Activated naive CD4-positive, alpha-beta T cell treated with Interleukin-2 at 50 U/mL for 16 hours (primary cell): ENCODE results near the gene PARVG.

Experiments
- DNase-seq: peaks from one replicate; pipeline ENCODE4 v3.0.0-alpha.2; 2020

PARVG gene, protein sequence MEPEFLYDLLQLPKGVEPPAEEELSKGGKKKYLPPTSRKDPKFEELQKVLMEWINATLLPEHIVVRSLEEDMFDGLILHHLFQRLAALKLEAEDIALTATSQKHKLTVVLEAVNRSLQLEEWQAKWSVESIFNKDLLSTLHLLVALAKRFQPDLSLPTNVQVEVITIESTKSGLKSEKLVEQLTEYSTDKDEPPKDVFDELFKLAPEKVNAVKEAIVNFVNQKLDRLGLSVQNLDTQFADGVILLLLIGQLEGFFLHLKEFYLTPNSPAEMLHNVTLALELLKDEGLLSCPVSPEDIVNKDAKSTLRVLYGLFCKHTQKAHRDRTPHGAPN

DNA sequence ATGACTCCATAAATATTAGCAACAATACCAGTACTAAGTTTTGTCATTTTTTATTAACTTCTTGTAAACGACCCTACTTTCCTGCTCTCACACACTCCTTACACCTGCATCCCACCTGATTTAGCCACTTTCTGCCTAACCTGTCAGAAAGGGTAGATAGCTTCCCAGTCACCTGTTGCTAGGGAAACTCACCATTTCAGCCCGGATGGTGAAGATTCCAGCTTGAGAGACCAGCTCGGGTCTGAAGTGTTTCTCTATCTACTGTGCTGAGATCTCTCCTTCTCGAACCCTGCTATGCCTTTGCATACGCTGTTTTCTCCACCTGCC, at the start of gene PARVG:
PARVG (plus strand) TSS at position 220 of the 327 bp plus-strand sequence. CDS start 2,405 bp downstream, outside the sequence.
- DNase-seq = peak; percentile 33

DNA sequence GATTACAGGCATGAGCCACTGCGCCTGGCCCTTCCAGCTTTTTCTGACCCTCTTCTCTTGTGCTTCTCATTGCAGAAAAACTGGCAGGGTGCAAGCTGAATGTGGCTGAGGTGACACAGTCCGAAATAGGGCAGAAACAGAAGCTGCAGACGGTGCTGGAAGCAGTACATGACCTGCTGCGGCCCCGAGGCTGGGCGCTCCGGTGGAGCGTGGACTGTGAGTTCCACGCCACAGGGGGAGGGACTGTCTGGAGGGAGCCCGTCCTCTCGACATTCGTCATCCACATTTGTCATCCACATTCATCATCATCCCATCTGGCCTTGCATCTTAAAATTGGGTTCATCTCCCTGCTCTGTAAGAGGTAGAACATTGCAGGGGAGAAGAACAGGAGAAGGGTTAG, 49.3 kb upstream of the PARVG start:
- no peak for DNase-seq

DNA sequence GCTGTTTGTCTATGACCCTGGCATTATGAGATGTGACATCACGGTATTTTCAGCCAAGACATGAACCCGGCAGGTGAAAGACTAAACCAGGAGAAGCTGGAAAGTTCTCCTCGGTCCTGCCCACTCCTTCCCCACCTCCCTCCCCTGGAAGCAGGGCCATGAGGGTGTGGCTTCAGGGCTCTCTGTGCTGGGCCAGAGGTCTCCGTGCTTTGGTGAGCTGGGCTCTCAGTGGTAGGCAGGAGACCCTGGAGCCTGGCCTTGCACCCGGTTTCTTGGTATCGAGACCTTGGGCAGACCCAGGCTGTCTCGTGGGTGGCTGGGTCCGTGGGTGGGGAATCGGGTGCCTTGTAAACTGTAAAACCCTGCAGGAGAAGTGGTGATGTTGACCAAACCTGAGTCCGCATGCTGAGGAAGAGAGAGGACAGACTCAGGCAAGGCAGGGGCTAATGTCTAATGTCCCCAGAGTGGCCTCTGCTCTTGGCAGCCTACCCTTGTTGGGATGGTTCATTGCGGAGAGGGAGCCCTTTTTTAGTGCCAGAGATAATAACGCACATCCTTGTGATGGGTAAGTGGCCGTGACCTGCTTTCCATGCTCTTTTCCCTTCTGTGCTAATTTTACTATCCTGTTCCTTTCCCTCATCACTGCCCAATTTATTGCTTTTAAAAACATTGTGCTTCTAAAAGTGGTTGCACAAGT, 48.6 kb upstream of the PARVG start:
- DNase-seq = no peak

DNA sequence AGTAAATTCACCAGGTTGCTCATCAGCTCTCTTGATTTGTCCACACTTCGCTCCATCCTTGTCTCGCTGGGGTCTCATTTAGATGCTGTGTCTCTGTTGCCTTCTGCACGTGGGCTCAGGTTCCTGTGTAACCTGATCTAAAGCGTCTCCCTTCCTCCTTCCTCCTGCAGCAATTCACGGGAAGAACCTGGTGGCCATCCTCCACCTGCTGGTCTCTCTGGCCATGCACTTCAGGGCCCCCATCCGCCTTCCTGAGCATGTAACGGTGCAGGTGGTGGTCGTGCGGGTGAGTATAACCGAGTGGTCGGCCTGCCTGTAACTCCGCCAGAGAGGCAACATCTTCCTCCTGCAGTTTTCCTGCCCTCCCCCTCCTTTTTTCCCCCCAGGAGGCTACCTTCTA, 48.0 kb upstream of the PARVG start:
- DNase-seq = no peak

DNA sequence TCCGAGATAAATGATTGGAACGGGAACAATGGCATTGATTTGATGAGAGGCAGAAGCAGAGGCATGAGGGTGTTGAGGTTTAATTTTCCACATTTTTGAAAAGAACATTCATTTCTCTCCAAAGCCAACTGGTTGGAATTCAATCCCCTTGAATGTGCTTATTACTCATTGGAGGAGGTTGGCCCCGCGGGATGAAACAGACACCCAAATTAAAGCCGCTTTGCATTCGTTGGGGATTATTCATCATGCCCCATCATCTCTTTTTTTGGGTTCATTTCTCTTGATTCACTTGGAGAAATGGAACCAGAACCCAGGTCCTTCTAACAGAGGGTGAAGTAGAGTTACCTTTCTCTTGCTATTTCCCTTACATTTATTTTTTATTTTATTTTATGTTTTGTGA, 47.6 kb upstream of the PARVG start:
- no peak for DNase-seq

DNA sequence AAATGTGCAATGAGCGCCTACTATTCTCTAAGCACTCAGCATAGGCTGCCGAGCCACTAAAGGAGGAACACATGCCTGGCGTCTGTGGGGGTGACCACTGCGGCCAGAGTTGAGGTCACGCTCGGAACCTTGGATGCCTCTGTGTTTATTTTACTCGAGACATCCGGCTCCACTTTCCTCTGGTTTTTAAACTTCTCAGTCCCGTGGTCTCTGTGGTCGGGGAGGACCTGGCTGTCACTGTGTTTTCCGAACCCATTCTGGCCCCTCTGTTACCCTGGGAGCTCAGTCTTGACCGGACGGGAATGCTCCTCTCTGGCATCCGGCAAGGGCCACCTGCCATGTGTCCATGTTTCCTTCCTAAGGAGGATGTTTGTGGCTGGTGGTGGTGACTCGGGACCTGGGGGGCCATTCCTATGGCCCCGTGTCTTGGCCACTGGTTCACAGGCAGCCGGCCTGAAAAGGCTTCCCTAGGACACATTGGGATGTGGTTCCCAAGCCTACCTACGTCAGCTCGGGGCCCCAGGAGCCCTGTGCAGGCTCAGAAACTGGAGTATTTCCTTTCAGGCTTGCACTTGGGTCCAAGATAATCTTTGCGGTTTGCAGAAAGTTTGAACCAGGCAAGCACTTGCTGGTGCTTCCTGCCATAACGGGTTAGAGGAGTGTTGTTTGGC, 46.7 kb upstream of the PARVG start:
- DNase-seq = no peak

DNA sequence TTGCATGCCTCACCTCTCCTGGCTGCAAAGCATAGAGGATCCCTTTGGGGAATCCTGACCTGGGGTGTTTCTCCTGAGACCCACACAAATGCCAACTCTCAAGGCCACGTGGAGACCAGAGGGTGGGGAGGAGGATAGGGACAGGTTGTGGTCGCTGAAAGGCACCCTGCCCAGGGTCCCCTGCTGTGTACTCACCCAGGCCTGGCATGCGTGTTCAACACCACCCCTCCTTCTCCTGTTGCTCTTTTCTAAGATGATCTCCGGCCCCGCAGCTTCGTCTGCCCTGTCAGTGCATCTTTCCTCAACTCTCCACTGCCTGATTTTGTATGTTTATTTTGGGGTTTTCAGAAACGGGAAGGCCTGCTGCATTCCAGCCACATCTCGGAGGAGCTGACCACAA, 44.6 kb upstream of the PARVG start:
- no peak for DNase-seq

DNA sequence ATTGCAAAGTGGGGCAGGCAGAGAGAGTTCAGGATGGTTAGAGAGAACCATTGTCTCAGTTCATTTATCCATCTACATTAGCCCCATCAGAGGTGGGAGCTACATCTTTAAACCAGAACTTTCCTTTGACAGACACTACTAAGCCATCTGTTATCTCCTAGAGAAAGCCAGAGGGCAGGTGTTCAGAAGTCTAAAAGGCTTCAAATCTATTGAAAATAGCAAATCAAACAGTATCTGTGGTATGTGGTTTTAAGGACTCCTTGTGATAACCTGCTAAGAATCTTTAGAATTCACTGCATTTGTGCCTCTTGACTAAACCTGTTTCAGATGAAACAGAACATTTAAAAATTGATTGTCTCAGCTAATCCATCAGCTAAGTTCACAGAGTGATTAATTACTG, 43.9 kb upstream of the PARVG start:
- no peak for DNase-seq

DNA sequence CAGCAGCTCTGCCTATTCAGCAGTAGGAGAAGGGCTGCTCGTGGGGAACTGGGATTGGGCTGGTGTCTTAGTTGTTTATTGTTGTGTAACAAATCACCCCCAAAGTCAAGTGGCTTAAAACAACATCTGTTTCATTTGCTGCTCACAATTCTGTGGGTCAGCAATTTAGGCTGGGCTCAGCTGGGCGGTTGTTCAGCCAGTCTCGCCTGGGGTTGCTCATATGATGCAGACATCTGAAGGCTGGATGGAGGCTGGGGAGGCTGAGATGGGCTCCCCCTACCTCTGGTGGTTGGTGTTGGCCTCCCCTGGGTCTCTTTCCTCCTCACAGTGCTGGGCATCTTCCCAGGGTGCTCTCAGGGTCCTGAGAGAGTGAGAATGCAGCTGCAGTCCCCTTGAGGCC, 43.3 kb upstream of the PARVG start:
- DNase-seq = no peak

DNA sequence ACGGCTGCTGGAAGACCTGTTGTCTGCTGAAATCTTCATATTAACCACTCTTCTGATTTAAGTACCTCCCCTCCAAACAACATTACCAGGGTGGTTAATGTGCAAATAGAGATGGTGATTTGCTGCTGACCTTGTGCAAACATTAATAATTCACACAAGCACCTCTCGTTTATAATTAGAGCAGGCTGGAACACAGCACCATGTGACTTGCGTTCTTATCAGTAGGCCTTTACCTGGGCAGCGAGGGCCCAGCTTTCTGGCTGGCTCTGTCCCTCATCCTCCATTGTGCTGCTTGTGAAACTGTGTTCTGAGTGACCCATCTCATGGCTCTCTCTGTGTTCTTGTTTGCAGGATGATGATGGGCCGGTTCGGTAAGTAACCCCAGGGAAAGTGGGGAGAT, 41.0 kb upstream of the PARVG start:
- DNase-seq = no peak

DNA sequence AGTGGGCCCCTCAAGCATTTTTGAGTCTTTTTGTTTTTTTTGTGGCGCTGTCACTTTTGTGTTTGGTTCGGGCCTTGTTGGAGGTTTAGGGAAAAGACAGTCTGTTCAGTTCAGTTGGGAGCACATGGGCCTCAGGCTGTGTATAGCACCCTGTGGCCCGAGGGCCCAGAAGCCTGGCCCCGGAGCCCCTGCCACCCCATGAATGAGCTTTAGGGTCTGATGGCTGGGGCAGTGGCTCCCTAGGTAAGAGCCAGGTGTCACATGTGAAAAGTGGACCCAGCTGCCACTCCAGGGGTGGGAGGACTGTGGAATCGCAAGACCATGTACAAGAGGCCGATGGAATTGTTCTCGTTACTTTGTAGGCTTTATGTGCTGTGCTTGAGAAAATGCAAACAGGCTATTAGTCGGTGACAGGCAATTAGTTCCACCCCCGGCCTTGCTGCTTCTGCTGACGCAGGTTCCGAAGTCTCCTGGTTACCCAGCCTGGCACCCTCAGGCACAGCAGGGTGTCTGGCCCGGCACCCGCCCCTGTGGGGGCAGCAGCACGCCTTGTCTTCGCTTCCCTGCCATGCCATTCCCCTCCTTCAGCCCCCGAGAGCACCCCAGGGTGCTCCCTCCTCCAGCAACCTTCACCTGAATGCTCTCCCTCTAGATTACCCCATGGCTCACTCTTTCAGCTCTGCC, 38.2 kb upstream of the PARVG start:
- no peak for DNase-seq

DNA sequence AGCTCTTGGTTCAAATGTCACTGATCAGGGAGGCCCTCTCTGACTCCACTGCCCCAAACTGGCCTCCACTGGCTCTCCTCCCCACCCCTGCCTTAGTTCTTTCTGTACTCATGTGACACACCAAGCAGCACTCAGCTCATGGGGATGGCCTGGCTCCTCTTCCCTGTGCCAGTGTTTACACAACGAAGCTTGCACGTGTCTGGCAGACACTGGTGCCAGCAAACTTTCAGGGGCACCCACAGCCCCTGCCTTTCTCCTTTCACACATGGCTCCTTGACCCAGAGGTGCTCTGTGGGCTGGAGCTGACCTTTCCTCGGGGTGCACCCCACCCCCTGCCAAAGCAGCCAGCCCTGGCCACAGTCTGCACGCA, 37.6 kb upstream of the PARVG start:
- DNase-seq = no peak

DNA sequence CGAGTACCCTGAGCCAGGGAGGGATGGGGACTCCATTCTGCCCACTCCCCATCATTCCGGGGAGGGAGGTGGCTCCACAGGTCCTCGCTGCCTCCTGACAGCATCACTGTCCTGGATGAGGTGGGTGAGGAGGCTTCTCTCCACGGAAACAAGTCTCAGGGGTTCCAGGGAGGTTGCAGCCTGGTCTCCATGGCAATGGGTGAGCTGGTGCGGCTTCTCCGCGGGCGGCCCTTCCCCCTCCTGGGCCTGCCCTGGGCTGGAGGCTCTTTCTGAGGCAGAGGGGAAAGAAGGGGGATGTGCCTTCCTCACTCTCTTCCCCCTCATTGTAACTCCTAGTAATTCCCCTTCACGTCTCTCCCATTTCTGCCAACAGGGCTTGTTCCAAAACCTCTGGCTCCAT, 37.1 kb upstream of the PARVG start:
- DNase-seq = no peak

DNA sequence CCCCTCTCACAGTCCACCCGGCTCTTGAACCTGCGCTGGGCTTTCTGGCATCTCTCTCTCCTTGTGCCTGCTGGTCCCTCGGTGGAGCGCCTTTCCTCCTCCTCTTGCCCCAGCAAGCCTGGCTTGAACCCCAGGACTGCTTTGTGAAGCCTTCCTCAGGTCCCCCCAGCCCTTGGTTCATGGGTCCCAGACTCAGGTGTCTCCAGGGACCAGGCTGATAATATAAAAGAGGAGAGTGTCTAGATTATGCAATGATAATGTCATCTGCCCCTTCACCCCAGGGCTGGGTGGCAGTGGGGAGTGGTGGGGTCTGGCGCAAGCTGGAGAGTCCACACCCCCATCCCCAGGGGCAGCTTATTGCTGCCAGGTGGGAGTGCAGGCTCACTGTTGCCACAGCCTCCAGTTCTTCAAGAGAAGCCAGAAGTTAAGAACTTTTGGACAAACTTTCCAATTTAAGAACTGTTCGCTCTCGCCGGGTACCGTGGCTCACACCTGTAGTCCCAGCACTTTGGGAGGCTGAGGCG, 36.6 kb upstream of the PARVG start:
- no peak for DNase-seq

DNA sequence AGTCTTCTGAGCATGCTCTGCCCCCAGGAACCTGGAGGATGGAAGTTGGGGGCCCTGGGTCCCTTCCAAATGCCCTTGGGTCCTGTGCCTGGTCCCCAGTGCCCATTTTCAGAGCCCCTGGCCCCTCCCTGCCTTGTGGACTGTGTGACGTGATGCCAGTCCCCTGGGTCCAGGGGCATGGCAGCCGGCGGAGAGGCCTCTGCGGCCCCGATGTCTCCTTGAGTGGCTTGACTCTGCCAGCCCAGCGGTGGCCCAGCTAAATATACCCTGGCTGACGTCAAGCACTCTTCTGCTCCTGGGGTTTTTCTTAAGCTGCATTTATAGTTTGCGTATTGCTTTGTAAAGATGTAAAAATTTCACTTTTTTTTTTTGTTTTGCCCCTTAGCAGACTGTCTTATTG, 35.2 kb upstream of the PARVG start:
- no peak for DNase-seq

DNA sequence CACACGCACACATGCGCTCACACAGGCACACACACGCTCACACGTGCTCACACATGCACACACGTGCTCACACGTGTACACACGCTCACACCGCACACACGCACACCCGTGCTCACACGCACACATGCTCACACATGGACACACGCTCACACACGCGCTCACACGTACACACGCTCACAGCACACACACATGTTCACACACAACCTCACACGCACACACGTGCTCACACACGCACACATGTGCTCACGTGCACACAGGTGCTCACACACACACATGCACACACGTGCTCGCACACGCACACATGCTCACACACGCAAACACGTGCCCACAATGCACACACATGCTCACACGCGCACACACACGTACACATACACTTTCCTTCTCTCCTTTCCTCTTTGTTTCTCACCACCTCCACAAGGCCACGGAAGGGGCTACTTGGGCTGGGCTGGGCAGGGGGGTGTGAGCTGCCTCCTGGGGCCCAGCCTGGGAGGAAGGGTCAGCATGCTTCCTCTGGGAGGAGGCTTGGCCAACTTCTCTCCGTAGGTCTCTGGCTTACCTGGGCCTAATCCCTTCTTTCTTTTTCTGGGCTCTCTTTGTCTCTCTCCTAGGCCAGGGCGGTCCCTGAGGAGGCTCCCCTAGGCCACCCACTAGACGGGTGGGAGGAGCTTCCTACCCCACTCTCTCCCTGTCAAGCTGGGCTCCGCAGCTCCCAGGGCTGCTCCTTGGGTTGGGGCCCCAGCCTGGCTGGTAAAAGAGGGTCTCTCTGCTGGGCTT, 34.5 kb upstream of the PARVG start:
- no peak for DNase-seq

DNA sequence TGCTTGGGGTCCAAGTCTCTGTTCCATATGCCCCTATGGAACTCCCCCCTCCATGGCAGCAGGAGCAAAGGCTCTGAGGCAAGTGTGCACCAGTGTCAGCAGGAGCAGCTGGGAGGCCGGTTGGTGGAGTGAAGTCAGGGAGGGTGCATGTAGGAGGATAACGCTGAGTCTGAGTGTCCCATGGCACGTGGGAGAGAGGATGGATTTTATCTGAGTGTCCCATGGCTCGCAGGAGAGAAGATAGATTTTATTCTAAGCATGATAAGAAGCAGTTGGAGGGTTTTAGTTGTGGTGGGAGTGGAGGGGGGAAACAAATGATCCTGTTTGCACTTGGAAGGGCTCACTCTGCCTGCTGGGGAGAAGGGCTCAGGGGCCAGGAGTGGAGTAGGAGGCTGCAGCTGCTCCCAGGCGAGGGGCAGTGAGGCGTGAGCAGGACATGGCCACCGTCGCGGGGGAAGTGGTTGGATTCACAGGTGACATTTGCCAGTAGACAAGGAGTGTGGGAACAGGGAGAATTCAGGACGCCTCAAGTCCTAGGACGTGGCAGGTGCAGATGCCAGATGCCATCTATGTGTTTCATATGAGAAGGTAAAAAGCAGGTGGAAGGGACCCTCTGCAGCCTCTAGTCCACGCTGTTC, 33.6 kb upstream of the PARVG start:
- DNase-seq = no peak

DNA sequence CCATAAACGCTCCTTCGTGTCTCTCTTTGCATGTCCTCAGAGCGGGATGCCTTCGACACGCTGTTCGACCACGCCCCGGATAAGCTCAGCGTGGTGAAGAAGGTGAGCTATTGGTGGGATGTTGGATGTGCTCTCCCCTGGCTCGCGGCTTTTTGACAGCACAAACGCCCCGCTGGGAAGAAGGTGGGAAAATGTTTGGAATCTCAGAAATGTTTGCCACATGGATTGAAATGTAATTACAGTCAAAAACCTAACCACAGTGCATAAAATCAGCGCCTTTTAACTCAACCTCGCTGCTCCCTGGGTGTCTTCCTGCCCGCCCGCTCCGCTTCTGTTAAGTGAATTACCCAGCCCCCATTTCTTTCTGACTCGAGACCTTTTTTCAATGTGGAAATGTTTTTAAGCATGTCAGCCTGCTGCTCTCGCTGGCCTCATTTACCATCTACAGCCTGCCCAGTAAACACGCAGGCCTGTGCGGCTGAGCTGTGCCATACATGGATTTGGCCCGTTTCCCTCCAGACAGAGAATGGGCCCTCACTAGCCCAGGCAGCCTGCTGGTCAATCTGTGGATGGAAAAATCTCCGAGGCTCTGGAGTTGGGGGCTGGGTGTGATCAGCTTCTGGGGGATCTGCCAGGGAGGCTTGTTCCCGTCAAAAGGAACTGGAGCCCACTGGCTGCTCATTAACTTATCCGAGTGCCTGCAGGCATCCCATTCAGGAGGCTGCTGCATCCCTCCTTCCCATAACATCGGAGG, 32.7 kb upstream of the PARVG start:
- DNase-seq = no peak

DNA sequence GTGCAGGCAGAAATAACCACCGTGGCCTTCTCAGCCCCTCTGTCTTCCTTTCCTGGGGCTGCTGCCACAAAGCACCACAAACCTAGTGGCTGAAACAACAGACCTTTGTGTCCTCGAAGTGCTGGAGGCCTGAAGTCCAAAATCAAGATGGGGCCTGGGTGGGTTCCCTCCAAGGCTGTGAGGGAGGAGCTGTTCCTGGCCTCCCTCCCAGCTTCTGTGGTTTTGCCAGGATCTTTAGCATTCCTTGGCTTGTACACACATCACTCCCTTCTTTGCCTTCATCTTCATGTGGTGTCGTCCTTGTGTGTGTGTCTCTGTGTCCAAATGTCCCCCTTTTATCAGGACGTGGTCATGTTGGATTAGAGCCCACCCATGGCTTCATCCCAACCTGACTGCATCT, 29.0 kb upstream of the PARVG start:
- no peak for DNase-seq

DNA sequence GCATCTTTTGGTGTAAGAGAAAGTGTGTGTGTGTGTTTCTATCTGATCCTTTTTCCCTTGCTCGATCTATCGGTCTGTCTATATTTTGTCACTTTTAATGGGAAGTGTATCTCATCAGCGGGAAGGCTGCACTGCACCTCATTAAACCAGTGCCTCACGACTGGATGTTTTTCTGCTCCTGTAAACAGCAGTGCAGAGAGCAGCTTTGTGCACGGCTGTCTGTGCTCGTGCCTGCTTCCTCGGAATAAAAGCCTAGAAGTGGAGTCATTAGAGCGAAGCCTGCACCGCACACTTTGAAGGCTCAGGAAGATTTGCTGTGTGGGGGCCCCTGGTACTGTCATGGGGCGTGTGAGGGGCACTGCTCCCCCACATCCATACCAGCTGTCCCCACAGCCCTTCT, 27.0 kb upstream of the PARVG start:
- DNase-seq = no peak

DNA sequence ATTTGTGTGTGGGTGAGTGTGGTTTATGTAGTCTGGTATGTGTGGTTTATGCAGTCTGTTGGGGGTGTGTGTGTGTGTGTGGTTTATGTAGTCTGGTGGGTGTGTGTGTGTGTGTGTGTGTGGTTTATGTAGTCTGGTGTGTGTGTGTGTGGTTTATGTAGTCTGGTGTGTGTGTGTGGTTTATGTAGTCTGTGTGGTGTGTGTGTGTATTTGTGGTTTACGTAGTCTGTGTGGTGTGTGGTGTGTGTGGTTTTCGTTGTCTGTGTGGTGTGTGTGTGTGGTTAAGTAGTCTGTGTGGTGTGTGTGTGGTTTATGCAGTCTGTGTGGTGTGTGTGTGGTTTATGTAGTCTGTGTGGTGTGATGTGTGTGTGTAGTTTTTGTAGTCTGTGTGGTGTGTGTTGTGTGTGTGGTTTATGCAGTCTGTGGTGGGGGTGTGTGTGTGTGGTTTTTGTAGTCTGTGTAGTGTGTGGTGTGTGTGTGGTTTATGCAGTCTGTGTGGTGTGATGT, 26.2 kb upstream of the PARVG start:
- no peak for DNase-seq
